GM23338 (cell line): ENCODE measurements around the gene BPTF. TPM values are rescaled to one million over a fixed set of nuclear protein-coding genes. Genes with fewer than 3 reads are reported as not detected.

ENCODE experiments used
- ATAC-seq: fragments of 200-7000 bp; cut with Tn5 transposase; 3 replicates; pipeline ENCODE4 v1.9.1; 2020
- DNase-seq: peaks from one replicate; pipeline ENCODE4 v3.0.0-alpha.2; 2015; ENCODE audit warnings: low spot score
- H2AFZ ChIP-seq: fragments of 200-600 bp; sonication (generic); 2 replicates; pipeline ENCODE4 v1.8.0; 2016; ENCODE audit warnings: antibody characterized with exemption, mild to moderate bottlenecking, moderate library complexity
- H3F3A ChIP-seq: fragments of 200-600 bp; sonication (generic); replicated peaks from 2 replicates; pipeline ENCODE4 v1.8.0; 2017; ENCODE audit warnings: antibody characterized with exemption, mixed run types, low read depth
- H3K27ac ChIP-seq: fragments of 200-600 bp; sonication (generic); 2 replicates; pipeline ENCODE4 v1.6.1; 2016; ENCODE audit warnings: low read depth
- H3K27me3 ChIP-seq: fragments of 200-600 bp; sonication (generic); 2 replicates; pipeline ENCODE4 v1.8.0; 2016; ENCODE audit warnings: mild to moderate bottlenecking, mixed run types, moderate library complexity; ENCODE audit not compliant: insufficient read depth
- H3K36me3 ChIP-seq: fragments of 200-600 bp; sonication (generic); 2 replicates; pipeline ENCODE4 v1.8.0; 2016; ENCODE audit warnings: mild to moderate bottlenecking; ENCODE audit not compliant: insufficient read depth
- H3K4me1 ChIP-seq: fragments of 200-600 bp; sonication (generic); 2 replicates; pipeline ENCODE4 v1.8.0; 2016; ENCODE audit warnings: mild to moderate bottlenecking, moderate library complexity; ENCODE audit not compliant: insufficient read depth
- H3K4me2 ChIP-seq: fragments of 200-600 bp; sonication (generic); 2 replicates; pipeline ENCODE4 v1.7.1; 2017; ENCODE audit warnings: mixed run types
- H3K4me3 ChIP-seq: fragments of 200-600 bp; sonication (generic); 2 replicates; pipeline ENCODE4 v1.6.1; 2016; ENCODE audit warnings: mixed run types
- H3K79me2 ChIP-seq: fragments of 200-600 bp; sonication (generic); replicated peaks from 2 replicates; pipeline ENCODE4 v1.8.0; 2017; ENCODE audit warnings: mild to moderate bottlenecking; ENCODE audit not compliant: insufficient read depth
- H3K9me2 ChIP-seq: fragments of 200-600 bp; sonication (generic); 2 replicates; pipeline ENCODE4 v1.8.0; 2017; ENCODE audit not compliant: insufficient read depth
- H4K20me1 ChIP-seq: fragments of 200-600 bp; sonication (generic); replicated peaks from 2 replicates; pipeline ENCODE4 v1.8.0; 2017; ENCODE audit warnings: mild to moderate bottlenecking; ENCODE audit not compliant: insufficient read depth
- H3K27ac Mint-ChIP-seq: 2 replicates; pipeline ENCODE4 v1.8.0; 2020; ENCODE audit warnings: inconsistent platforms, mild to moderate bottlenecking, moderate library complexity, mixed read lengths
- H3K27me3 Mint-ChIP-seq: 3 replicates; pipeline ENCODE4 v1.8.0; 2022; ENCODE audit warnings: low read depth, mild to moderate bottlenecking, moderate library complexity, mixed read lengths, inconsistent platforms; ENCODE audit not compliant: insufficient read depth, poor library complexity
- H3K36me3 Mint-ChIP-seq: 3 replicates; pipeline ENCODE4 v1.8.0; 2021; ENCODE audit warnings: low read depth, mild to moderate bottlenecking, inconsistent platforms, moderate library complexity, mixed read lengths
- H3K4me1 Mint-ChIP-seq: 3 replicates; pipeline ENCODE4 v1.8.0; 2020; ENCODE audit warnings: mild to moderate bottlenecking, inconsistent platforms, mixed read lengths
- H3K4me3 Mint-ChIP-seq: 3 replicates; pipeline ENCODE4 v1.8.0; 2021; ENCODE audit warnings: moderate library complexity, mild to moderate bottlenecking, inconsistent platforms, mixed read lengths
- H3K9me3 Mint-ChIP-seq: 3 replicates; pipeline ENCODE4 v1.8.0; 2020; ENCODE audit warnings: moderate library complexity, mild to moderate bottlenecking, inconsistent platforms, mixed read lengths
- CREB1 ChIP-seq: fragments of 250-450 bp; sonication (Bioruptor Pico); IDR thresholded peaks from 2 replicates; pipeline ENCODE4 v1.5.0; 2020; ENCODE audit warnings: low read depth, mild to moderate bottlenecking, moderate library complexity
- EZH2 ChIP-seq: fragments of 200-600 bp; sonication (generic); IDR thresholded peaks from one replicate; pipeline ENCODE4 v1.8.0; 2017; ENCODE audit warnings: antibody characterized with exemption, mild to moderate bottlenecking, low read depth; ENCODE audit not compliant: unreplicated experiment
- EZH2phosphoT487 ChIP-seq: fragments of 200-600 bp; sonication (generic); IDR thresholded peaks from one replicate; pipeline ENCODE4 v1.8.1; 2018; ENCODE audit warnings: antibody characterized with exemption; ENCODE audit not compliant: unreplicated experiment
- NANOG ChIP-seq: IDR thresholded peaks from 2 replicates; pipeline ENCODE4 v1.6.1; 2016; ENCODE audit warnings: antibody characterized with exemption, borderline replicate concordance
- POLR2AphosphoS5 ChIP-seq: IDR thresholded peaks from 2 replicates; pipeline ENCODE4 v1.6.1; 2016; ENCODE audit warnings: antibody characterized with exemption, low read depth
- STAT1 ChIP-seq: IDR thresholded peaks from one replicate; pipeline ENCODE4 v1.6.1; 2016; ENCODE audit warnings: antibody characterized with exemption; ENCODE audit not compliant: unreplicated experiment
- ZNF114 ChIP-seq: fragments of 250-450 bp; sonication (Bioruptor Pico); IDR thresholded peaks from 2 replicates; pipeline ENCODE4 v1.5.0; 2020; ENCODE audit warnings: mild to moderate bottlenecking, moderate library complexity
- ZNF331 ChIP-seq: fragments of 250-450 bp; sonication (Bioruptor Pico); IDR thresholded peaks from 2 replicates; pipeline ENCODE4 v1.5.0; 2020; ENCODE audit warnings: low read depth, mild to moderate bottlenecking, moderate library complexity
- polyA plus RNA-seq: library from polyadenylated mRNA; unstranded; fragments of >200 nt; fragmentation: Nextera tagmentation; extraction: Ambion mirVana; gene quantifications from 2 replicates; pipeline ENCODE4 v1.2.1, GENCODE V29; 2016
- total RNA-seq: library from RNA; depleted of rRNA; stranded (reverse); fragments of >200 nt; shearing (Covaris generic); gene quantifications from 2 replicates; pipeline ENCODE4 v1.2.3, GENCODE V29; 2014
- TF ChIP-seq, protein P1 (sequence below): IDR thresholded peaks from 2 replicates; pipeline ENCODE4 v1.6.1; 2016; ENCODE audit warnings: antibody characterized with exemption
- TF ChIP-seq, protein P2 (sequence below), 2 experiments: fragments of 200-600 bp in 1 of 2; sonication (generic) in 1 of 2; conservative IDR thresholded peaks; 2 replicates each; pipeline versions ENCODE4 v1.5.1 to v1.6.1; 2016 to 2017; ENCODE audit warnings: antibody characterized with exemption in 2 of 2, low read depth in 2 of 2, mild to moderate bottlenecking in 2 of 2, moderate library complexity in 1 of 2

The BPTF gene
- total and polyA plus RNA-seq, 2 experiments from 2014 or later: 161 to 179 TPM

DNA sequence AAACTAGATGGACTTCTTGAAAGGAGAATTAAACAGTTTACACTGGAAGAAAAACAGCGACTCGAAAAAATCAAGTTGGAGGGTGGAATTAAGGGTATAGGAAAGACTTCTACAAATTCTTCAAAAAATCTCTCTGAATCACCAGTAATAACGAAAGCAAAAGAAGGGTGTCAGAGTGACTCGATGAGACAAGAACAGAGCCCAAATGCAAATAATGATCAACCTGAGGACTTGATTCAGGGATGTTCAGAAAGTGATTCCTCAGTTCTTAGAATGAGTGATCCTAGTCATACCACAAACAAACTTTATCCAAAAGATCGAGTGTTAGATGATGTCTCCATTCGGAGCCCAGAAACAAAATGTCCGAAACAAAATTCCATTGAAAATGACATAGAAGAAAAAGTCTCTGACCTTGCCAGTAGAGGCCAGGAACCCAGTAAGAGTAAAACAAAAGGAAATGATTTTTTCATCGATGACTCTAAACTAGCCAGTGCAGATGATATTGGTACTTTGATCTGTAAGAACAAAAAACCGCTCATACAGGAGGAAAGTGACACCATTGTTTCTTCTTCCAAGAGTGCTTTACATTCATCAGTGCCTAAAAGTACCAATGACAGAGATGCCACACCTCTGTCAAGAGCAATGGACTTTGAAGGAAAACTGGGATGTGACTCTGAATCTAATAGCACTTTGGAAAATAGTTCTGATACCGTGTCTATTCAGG lies 85.9 kb downstream of the BPTF start:
- H3K27me3 Mint-ChIP-seq: peaks cover 2% of the 10 kb centered on the region
- H3K4me3 Mint-ChIP-seq: no peak overlapping the region
- Histone ChIP-seq H4K20me1 (no peaks in the 10 kb centered on the region), H3K27ac (no peak overlapping the region), H3F3A (peaks cover 3% of the 10 kb centered on the region; the same call in 1 of the 2 replicates), H3K79me2 (peaks cover 24% of the 10 kb centered on the region), H3K4me1 (no peaks in the 10 kb centered on the region), H3K9me2 (no peaks in the 10 kb centered on the region), H3K4me2 (no peak overlapping the region), H3K4me3 (no peak overlapping the region), H2AFZ (no peak overlapping the region), H3K27me3 (no peaks in the 10 kb centered on the region), H3K36me3 (peaks cover 23% of the 10 kb centered on the region)
- TF ChIP-seq, protein P1, sequence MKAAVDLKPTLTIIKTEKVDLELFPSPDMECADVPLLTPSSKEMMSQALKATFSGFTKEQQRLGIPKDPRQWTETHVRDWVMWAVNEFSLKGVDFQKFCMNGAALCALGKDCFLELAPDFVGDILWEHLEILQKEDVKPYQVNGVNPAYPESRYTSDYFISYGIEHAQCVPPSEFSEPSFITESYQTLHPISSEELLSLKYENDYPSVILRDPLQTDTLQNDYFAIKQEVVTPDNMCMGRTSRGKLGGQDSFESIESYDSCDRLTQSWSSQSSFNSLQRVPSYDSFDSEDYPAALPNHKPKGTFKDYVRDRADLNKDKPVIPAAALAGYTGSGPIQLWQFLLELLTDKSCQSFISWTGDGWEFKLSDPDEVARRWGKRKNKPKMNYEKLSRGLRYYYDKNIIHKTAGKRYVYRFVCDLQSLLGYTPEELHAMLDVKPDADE: no peak
- TF ChIP-seq ZNF114 (CRISPR knock-in tag) (no peak), CREB1 (no peak)
- H3K36me3 Mint-ChIP-seq: peaks cover 89% of the 10 kb centered on the region
- H3K27ac Mint-ChIP-seq: no peak overlapping the region
- ATAC-seq: no peak
- no peaks in the 10 kb centered on the region for H3K4me1 Mint-ChIP-seq
- no peaks in the 10 kb centered on the region for H3K9me3 Mint-ChIP-seq
- DNase-seq: no peak

DNA sequence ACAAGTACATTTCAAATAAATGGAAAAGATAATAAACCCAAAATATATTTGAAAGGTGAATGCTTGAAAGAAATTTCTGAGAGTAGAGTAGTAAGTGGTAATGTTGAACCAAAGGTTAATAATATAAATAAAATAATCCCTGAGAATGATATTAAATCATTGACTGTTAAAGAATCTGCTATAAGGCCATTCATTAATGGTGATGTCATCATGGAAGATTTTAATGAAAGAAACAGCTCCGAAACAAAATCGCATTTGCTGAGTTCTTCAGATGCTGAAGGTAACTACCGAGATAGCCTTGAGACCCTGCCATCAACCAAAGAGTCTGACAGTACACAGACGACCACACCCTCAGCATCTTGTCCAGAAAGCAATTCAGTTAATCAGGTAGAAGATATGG lies 86.8 kb downstream of the BPTF start:
- no peak for ATAC-seq
- no peaks in the 10 kb centered on the region for H4K20me1 ChIP-seq
- no peak overlapping the region for H3K4me3 Mint-ChIP-seq
- no peak overlapping the region for H3K4me3 ChIP-seq
- no peak overlapping the region for H3K27ac ChIP-seq
- no peak overlapping the region for H2AFZ ChIP-seq
- peaks cover 84% of the 10 kb centered on the region for H3K36me3 Mint-ChIP-seq
- no peak for DNase-seq
- TF ChIP-seq ZNF331: no peak
- TF ChIP-seq POLR2AphosphoS5: no peak
- no peak for TF ChIP-seq NANOG
- no peak for TF ChIP-seq CREB1
- no peak for TF ChIP-seq EZH2phosphoT487
- no peak for TF ChIP-seq EZH2
- TF ChIP-seq, protein P2, sequence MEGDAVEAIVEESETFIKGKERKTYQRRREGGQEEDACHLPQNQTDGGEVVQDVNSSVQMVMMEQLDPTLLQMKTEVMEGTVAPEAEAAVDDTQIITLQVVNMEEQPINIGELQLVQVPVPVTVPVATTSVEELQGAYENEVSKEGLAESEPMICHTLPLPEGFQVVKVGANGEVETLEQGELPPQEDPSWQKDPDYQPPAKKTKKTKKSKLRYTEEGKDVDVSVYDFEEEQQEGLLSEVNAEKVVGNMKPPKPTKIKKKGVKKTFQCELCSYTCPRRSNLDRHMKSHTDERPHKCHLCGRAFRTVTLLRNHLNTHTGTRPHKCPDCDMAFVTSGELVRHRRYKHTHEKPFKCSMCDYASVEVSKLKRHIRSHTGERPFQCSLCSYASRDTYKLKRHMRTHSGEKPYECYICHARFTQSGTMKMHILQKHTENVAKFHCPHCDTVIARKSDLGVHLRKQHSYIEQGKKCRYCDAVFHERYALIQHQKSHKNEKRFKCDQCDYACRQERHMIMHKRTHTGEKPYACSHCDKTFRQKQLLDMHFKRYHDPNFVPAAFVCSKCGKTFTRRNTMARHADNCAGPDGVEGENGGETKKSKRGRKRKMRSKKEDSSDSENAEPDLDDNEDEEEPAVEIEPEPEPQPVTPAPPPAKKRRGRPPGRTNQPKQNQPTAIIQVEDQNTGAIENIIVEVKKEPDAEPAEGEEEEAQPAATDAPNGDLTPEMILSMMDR (conservative IDR thresholded peaks at IDR 0.05; ENCODE audit: low read depth in 2 of 2): no peak
- TF ChIP-seq STAT1: no peak
- H3K4me1 Mint-ChIP-seq: no peaks in the 10 kb centered on the region
- no peaks in the 10 kb centered on the region for H3K9me2 ChIP-seq
- no peaks in the 10 kb centered on the region for H3K4me1 ChIP-seq
- H3K36me3 ChIP-seq: peaks cover 23% of the 10 kb centered on the region
- no peak overlapping the region for H3K27ac Mint-ChIP-seq
- no peak overlapping the region for H3K4me2 ChIP-seq
- peaks cover 24% of the 10 kb centered on the region for H3K79me2 ChIP-seq
- no peaks in the 10 kb centered on the region for H3K9me3 Mint-ChIP-seq
- peaks cover 2% of the 10 kb centered on the region for H3K27me3 Mint-ChIP-seq
- H3K27me3 ChIP-seq: no peaks in the 10 kb centered on the region
- peaks cover 3% of the 10 kb centered on the region; the same call in 1 of the 2 replicates for H3F3A ChIP-seq
